AG04450 (cell line): ENCODE results near the gene CCDC38. TPM values are rescaled to one million over a fixed set of nuclear protein-coding genes. Genes with fewer than 3 reads are reported as not detected.

Source experiments
- CTCF ChIA-PET: fragments of 300-600, 350-600 bp; formaldehyde crosslinking; extraction: SDS; loops from one replicate; lab custom pipeline; 2022; ENCODE audit warnings: antibody characterized with exemption, inconsistent platforms; lab: Charles Lee
- POLR2A ChIA-PET: fragments of 350-600 bp; formaldehyde crosslinking; extraction: SDS; loops from one replicate; lab custom pipeline; 2021; ENCODE audit warnings: antibody characterized with exemption, inconsistent platforms; lab: Yijun Ruan, JAX
- DNase-seq: peaks from one replicate; pipeline ENCODE4 v3.0.0-alpha.2; 2011; ENCODE audit warnings: low read depth, low spot score
- H3K27ac ChIP-seq: one replicate; pipeline ENCODE4 v1.5.1; 2012; ENCODE audit warnings: low read depth, low read length, control low read depth
- H3K27me3 ChIP-seq: one replicate; pipeline ENCODE4 v1.6.0; 2012; ENCODE audit warnings: low read length; ENCODE audit not compliant: control insufficient read depth, insufficient read depth
- H3K4me3 ChIP-seq: 2 replicates; pipeline ENCODE4 v1.5.1; 2011; ENCODE audit warnings: mild to moderate bottlenecking, low read depth, low read length, control low read depth
- H3K9me3 ChIP-seq: 2 replicates; pipeline ENCODE4 v1.5.1; 2012; ENCODE audit warnings: low read length; ENCODE audit not compliant: control insufficient read depth, insufficient read depth
- polyA plus RNA-seq: library from polyadenylated mRNA; depleted of rRNA; stranded (reverse); fragments of >200 nt; gene quantifications from 2 replicates; pipeline ENCODE4 v1.2.3, GENCODE V29; 2011
- TF ChIP-seq, protein P1 (sequence below): IDR thresholded peaks from 2 replicates; pipeline ENCODE4 v1.5.1; 2011; ENCODE audit warnings: low read depth, low read length, control low read depth, inconsistent platforms

The CCDC38 gene
- polyA plus RNA-seq, 1 experiment = not detected

DNA sequence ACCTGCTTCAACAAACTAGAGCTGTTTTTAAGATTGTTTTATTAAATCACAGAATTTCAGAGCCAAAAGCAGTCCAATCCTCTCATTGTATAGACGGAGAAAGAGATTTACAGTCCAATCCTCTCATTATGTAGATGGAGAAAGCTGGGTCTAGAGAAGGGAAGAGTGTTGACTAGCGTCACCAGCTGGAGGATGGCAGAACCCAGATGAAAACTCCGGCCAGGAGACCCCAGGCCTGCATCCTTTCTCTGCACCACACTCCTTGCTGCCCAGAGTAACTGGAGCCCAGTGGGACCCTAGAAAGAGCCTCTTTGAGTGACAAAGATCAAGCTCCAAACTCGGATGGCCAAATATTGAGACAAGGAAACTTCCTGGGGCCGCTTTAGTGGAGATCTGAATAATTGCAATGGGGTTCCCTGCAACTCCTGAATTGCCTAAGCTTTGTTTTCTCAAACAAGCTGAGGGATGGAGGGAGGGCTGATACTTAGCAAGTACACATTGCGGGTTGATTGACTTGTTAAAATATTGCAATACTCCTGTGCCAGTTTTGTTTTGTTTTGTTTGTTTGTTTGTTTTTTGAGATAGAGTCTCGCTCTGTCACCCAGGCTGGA lies 13.2 kb upstream of the CCDC38 start:
- TF ChIP-seq, protein P1, sequence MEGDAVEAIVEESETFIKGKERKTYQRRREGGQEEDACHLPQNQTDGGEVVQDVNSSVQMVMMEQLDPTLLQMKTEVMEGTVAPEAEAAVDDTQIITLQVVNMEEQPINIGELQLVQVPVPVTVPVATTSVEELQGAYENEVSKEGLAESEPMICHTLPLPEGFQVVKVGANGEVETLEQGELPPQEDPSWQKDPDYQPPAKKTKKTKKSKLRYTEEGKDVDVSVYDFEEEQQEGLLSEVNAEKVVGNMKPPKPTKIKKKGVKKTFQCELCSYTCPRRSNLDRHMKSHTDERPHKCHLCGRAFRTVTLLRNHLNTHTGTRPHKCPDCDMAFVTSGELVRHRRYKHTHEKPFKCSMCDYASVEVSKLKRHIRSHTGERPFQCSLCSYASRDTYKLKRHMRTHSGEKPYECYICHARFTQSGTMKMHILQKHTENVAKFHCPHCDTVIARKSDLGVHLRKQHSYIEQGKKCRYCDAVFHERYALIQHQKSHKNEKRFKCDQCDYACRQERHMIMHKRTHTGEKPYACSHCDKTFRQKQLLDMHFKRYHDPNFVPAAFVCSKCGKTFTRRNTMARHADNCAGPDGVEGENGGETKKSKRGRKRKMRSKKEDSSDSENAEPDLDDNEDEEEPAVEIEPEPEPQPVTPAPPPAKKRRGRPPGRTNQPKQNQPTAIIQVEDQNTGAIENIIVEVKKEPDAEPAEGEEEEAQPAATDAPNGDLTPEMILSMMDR = no peak
- H3K27me3 ChIP-seq = peaks cover 9% of the 10 kb centered on the region
- H3K27ac ChIP-seq = no peak overlapping the region
- ChIA-PET CTCF (interaction anchor here (0.9 to 1.5 kb wide), 3 partner anchors 12 to 37 kb away, joined by 3 read pairs; partner anchors contain the start of gene AMDHD1), POLR2A (no interaction called here)
- peaks cover 4% of the 10 kb centered on the region; the same call in 1 of the 2 replicates for H3K9me3 ChIP-seq
- H3K4me3 ChIP-seq = no peak overlapping the region
- DNase-seq = no peak

DNA sequence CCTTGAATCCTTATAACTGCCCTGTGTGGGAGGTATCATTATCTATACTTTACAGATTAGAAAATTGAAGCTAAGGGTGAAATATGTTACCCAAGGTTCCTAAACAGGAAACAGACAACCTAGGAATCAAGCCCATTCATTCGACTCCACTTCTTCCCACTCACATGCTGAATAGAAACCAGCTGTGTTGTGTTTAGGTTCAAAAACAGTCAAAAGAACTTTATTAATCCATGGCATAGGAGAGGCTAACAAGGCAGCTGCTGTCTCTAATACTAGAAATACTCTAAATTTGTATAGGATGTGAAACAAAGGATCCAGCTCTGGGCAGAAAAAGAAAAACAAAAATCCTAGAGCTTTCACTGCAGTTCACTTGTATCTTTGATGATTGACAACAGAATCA lies 10.6 kb upstream of the CCDC38 start:
- Histone ChIP-seq H3K27me3 (peaks cover 15% of the 10 kb centered on the region), H3K27ac (no peak overlapping the region), H3K9me3 (peaks cover 4% of the 10 kb centered on the region; the same call in 1 of the 2 replicates), H3K4me3 (no peak overlapping the region)
- ChIA-PET CTCF (interaction anchor here (0.6 to 0.7 kb wide), 2 partner anchors 9 to 45 kb away, joined by 3 read pairs; no protein-coding TSS in a partner anchor), POLR2A (no interaction called here)
- DNase-seq = no peak
- TF ChIP-seq, protein P1 = no peak

DNA sequence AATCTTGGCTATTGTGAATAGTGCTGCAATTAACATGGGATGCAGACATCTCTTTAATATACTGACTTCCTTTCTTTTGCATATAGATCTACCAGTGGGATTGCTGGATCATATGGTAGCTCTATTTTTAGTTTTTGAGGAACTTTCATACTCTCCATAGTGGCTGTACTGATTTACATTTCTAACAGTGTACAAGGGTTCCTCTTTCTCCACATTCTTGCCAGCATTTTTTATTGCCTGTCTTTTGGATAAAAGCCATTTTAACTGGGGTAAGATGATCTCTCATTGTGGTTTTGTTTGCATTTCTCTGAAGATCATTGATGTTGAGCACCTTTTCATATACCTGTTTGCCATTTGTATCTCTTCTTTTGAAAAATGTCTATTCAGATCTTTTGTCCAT lies 9.1 kb upstream of the CCDC38 start:
- peaks cover 2% of the 10 kb centered on the region; the same call in 1 of the 2 replicates for H3K9me3 ChIP-seq
- CTCF ChIA-PET = no interaction called here

DNA sequence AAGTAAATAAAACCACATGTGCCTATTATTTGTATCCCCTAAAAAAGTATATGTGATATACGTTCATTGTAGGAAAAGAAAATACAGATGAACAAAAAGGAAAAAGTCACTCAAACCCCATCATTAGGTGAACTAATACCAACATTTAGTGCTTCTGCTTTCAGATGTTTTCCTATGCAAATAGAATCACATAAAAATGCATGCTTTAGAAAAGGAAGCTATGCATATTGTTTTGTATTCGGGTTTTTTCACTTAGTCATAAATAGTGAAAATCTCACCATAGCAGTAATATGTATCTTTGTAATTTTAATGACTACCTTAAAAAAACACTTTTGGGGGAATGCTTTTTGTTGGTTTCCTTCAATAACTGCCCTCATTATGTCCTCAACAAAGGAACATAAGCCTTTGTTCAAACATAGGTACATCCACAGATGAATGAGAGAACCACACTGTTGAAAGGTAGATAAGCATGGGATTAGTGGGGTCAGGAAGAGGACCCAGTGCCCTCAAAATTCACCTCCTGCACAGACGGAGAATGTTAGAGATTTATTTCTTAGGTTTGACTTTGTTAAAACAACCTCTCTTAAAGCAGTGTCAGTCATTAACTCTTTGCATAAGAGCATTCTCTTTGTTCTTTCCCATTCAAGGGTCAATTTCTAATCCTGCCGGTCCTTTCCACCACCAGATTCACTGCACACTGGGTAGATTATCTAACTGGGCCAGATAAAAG lies 7.2 kb upstream of the CCDC38 start:
- DNase-seq = no peak
- Histone ChIP-seq H3K27me3 (peaks cover 10% of the 10 kb centered on the region), H3K9me3 (no peaks in the 10 kb centered on the region), H3K4me3 (no peak overlapping the region), H3K27ac (no peak overlapping the region)
- ChIA-PET CTCF (no interaction called here), POLR2A (no interaction called here)
- TF ChIP-seq, protein P1 = no peak

More for the DNA sequence above, 9.1 kb upstream of the CCDC38 start:
- DNase-seq = no peak
- Histone ChIP-seq H3K4me3 (no peak overlapping the region), H3K27ac (no peak overlapping the region), H3K27me3 (peaks cover 10% of the 10 kb centered on the region)
- TF ChIP-seq, protein P1 = no peak
- POLR2A ChIA-PET = no interaction called here
